GM12801 (cell line): ENCODE results near the gene VAPB.

Source experiments
- TF ChIP-seq, protein P1 (sequence below): IDR thresholded peaks from one replicate; pipeline ENCODE4 v1.5.1; 2011; ENCODE audit warnings: control low read depth; ENCODE audit not compliant: insufficient read length; ENCODE audit errors: extremely low read depth

VAPB gene

GRCh38 chr20:58463256-58463655 is 74.2 kb downstream of the VAPB start:
- TF ChIP-seq, protein P1, sequence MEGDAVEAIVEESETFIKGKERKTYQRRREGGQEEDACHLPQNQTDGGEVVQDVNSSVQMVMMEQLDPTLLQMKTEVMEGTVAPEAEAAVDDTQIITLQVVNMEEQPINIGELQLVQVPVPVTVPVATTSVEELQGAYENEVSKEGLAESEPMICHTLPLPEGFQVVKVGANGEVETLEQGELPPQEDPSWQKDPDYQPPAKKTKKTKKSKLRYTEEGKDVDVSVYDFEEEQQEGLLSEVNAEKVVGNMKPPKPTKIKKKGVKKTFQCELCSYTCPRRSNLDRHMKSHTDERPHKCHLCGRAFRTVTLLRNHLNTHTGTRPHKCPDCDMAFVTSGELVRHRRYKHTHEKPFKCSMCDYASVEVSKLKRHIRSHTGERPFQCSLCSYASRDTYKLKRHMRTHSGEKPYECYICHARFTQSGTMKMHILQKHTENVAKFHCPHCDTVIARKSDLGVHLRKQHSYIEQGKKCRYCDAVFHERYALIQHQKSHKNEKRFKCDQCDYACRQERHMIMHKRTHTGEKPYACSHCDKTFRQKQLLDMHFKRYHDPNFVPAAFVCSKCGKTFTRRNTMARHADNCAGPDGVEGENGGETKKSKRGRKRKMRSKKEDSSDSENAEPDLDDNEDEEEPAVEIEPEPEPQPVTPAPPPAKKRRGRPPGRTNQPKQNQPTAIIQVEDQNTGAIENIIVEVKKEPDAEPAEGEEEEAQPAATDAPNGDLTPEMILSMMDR: no peak

DNA sequence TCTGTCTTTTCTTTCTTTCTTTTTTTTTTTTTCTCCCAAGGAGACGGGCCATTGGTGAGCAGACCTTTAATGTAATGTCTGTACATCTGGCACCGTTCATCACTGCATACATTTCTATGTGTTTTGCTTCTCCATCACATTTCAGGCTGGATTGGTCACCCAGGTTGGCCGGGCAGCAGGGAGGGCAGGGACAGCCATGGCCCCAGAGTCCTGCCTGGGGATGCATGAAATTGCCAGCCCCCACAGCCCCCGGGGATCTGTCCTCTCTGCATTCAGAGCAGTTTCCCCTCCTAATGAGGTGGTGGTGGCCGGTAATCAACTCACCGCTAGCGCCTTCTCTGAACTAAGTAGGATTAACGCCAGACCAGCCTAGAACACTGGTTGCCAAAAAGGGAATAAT is 75.8 kb downstream of the VAPB start:
- TF ChIP-seq, protein P1: no peak

- TF ChIP-seq, protein P1: no peak
Observed at GRCh38 chr20:58466095-58466708, 77.2 kb downstream of the VAPB start.

DNA sequence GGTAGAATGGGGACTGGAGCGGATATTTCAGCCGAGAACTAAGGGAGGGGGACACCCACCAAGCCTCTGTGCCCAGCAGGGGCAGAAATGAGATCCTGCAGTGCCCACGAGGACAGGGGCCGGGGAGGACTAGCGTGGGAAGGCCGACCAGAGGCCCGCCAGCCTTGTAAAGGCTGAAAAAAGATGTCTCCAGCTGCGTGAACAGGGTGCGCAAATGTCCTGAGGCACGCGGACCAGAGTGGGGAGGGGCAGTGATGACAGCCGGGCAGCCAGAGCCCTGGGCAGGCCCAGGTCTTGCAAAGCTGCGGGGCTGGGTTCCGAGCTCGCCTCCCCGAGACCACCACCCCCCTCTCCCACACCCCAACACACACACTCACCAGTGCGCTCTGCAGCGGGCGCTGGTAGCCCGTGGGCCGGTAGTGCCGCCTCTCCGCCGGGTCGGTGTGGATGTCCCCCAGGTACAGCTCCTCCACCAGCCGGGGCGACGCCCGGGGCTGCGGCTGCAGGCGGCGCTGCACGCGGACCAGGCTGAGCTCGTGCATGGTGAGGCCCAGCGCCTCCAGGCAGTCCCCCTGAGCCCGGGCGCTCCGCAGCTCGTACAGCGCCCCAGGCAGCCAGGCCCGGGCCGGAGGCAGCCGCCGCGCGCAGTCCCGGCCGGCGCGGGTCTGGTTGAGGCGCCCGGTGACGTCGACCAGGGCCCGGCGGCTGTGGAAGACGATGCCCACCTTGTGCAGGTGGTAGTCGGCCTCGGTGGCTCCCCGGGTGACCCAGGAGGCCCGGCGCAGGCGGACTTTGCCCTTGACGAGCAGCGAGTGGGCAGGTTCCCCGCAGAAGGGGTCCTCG is 77.9 kb downstream of the VAPB start:
- TF ChIP-seq, protein P1: no peak

DNA sequence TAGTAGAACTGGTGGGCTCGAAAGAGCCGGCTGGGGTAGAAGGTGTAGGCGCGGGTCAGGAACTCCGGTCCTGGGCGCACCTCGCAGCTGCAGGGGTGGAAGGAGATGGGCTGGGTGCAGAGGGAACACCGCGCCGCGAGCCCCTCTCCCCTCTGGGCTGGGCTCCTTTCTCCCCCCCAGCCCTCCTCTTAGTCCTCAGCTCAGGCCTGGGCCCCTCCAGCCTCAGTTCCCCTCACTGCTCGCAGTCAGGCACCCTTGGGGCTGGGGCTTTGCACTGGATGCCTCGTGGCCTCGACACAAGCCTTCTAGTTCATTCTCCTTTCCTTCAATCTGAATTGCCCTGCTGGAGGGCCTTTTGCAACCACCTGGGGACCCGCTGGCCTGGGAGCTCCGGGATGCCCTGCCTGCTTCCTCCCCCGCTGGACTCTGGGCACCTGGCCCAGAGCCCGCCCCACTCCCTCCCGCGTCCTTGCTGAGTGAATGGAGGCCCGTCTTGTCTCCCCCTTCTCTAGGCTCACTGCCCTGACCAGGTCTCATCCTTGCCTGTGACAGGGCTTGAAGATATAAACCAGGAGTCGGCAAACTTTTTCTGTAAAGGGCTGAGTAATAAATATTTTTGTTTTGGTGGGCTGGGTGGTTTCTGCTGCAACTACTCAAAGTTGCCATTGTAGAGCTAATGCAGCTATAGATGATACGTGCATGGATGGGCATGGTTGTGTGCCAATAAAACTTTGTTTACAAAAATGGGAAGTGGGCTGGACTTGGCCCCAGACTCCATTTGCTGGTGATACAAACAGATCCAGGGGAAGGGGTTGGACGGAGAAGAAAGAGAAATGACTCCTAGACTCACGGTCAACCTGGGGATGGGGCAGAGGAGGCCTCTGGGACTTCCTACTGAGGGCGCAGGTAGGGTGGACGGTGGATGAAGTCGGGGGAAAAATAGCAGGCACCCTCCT is 78.8 kb downstream of the VAPB start:
- TF ChIP-seq, protein P1: no peak

DNA sequence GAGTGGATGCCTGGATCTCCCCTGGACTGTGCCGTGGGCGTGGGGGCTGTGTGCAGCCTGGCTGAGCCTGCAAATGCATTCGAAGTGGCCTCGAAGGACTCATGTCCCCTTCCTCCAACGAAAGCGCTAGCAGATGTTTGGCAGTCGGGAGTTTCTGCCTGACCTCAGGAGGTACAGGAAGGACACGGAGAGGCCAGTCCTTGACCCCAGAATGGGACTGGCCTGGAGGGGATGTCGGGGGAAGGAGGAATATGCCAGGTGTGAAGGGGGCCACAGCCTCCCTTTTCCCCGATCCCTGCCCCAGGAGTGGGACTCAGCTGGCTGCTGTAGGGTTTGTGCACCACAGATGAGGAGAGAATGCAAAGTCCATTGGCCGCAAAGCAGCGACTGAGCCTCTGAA is 80.6 kb downstream of the VAPB start:
- TF ChIP-seq, protein P1: no peak
